GM12878 (cell line): Measurements from ENCODE around the gene CLCN2.

Experiments used
- ETV6 ChIP-seq, 2 experiments: fragments of 450-650 bp in 1 of 2; IDR thresholded peaks in 1 of 2; conservative IDR thresholded peaks in 1 of 2; 2 replicates each; pipeline ENCODE4 v1.6.1; 2014; ENCODE audit warnings: antibody characterized with exemption in 1 of 2, borderline replicate concordance in 1 of 2, low read depth in 1 of 2, mild to moderate bottlenecking in 1 of 2, moderate library complexity in 1 of 2
- EZH2 ChIP-seq: IDR thresholded peaks from 2 replicates; pipeline ENCODE4 v1.6.1; 2012; ENCODE audit warnings: low read depth, mild to moderate bottlenecking, control low read depth, inconsistent platforms, low read length, borderline replicate concordance; ENCODE audit not compliant: control insufficient read depth
- FOXM1 ChIP-seq: IDR thresholded peaks from 2 replicates; pipeline ENCODE4 v1.6.1; 2012; ENCODE audit warnings: low read depth, mild to moderate bottlenecking, inconsistent platforms, low read length, moderate library complexity
- JUND ChIP-seq: IDR thresholded peaks from 2 replicates; pipeline ENCODE4 v1.6.1; 2012; ENCODE audit warnings: low read depth, mild to moderate bottlenecking, low read length, improper control_type of control experiment, moderate library complexity
- NR2F1 ChIP-seq: fragments of 450-650 bp; conservative IDR thresholded peaks from 2 replicates; pipeline ENCODE4 v1.6.1; 2017; ENCODE audit warnings: mild to moderate bottlenecking
- POLR2A ChIP-seq: IDR thresholded peaks from 2 replicates; pipeline ENCODE4 v1.6.1; 2011; ENCODE audit warnings: low read depth, mild to moderate bottlenecking, low read length
- SMC3 ChIP-seq: IDR thresholded peaks from 2 replicates; pipeline ENCODE4 v1.6.1; 2011; ENCODE audit warnings: low read length, improper control_type of control experiment, borderline replicate concordance
- ZNF207 ChIP-seq: fragments of 450-650 bp; IDR thresholded peaks from 2 replicates; pipeline ENCODE4 v1.6.1; 2014; ENCODE audit warnings: antibody characterized with exemption, mild to moderate bottlenecking, borderline replicate concordance
- TF ChIP-seq, protein P1 (sequence below): IDR thresholded peaks from 2 replicates; pipeline ENCODE4 v1.6.1; 2012; ENCODE audit warnings: low read depth, low read length, improper control_type of control experiment
- TF ChIP-seq, protein P2 (sequence below): fragments of 450-650 bp; IDR thresholded peaks from 2 replicates; pipeline ENCODE4 v1.6.1; 2017; ENCODE audit warnings: mild to moderate bottlenecking
- TF ChIP-seq, protein P3 (sequence below): IDR thresholded peaks from 2 replicates; pipeline ENCODE4 v1.6.1; 2011; ENCODE audit warnings: low read depth, low read length, improper control_type of control experiment, borderline replicate concordance
- TF ChIP-seq, protein P4 (sequence below): IDR thresholded peaks from 2 replicates; pipeline ENCODE4 v1.6.1; 2012; ENCODE audit warnings: mild to moderate bottlenecking, low read depth, low read length
- TF ChIP-seq, protein P5 (sequence below): fragments of 450-650 bp; IDR thresholded peaks from 2 replicates; pipeline ENCODE4 v1.6.1; 2017; ENCODE audit warnings: mild to moderate bottlenecking, moderate library complexity

DNA sequence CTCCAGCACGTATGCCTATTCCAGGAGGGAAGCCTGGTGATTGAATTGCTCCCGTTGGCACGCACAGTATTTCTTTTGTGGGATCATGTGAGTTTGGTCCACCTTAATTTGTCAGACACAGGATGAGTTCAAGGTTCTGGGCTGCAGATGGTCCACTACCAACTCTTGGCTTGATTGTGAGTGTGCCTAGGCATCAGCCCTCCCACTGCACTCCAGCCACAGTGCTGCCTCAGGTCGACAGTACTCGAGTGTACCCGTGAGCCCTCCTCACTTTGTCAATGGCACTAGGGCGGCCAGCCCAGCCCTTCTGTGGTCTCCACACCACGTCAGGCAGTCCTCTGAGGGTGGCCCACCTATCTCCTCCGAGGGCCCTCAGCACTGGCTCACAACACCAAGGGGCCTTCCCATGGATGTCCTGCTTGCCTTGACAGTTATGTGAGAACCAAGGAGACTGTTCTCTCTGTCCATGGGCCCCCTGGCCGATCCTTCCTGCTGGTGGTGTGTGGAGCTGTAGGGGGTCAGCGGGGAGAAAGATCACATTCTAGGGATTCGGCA lies 48.6 kb upstream of the CLCN2 start:
- TF ChIP-seq, protein P1, sequence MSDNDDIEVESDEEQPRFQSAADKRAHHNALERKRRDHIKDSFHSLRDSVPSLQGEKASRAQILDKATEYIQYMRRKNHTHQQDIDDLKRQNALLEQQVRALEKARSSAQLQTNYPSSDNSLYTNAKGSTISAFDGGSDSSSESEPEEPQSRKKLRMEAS: no peak
- TF ChIP-seq, protein P2, sequence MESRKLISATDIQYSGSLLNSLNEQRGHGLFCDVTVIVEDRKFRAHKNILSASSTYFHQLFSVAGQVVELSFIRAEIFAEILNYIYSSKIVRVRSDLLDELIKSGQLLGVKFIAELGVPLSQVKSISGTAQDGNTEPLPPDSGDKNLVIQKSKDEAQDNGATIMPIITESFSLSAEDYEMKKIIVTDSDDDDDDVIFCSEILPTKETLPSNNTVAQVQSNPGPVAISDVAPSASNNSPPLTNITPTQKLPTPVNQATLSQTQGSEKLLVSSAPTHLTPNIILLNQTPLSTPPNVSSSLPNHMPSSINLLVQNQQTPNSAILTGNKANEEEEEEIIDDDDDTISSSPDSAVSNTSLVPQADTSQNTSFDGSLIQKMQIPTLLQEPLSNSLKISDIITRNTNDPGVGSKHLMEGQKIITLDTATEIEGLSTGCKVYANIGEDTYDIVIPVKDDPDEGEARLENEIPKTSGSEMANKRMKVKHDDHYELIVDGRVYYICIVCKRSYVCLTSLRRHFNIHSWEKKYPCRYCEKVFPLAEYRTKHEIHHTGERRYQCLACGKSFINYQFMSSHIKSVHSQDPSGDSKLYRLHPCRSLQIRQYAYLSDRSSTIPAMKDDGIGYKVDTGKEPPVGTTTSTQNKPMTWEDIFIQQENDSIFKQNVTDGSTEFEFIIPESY: no peak
- TF ChIP-seq NR2F1 (no peak), EZH2 (no peak), ZNF207 (no peak), SMC3 (no peak), JUND (no peak), POLR2A (no peak), FOXM1 (no peak), ETV6 (conservative IDR thresholded peaks at IDR 0.05 in 1 of 2, IDR thresholded peaks at IDR 0.05 in 1 of 2; ENCODE audit: borderline replicate concordance in 1 of 2, low read depth in 1 of 2) (no peak)
- TF ChIP-seq, protein P3, sequence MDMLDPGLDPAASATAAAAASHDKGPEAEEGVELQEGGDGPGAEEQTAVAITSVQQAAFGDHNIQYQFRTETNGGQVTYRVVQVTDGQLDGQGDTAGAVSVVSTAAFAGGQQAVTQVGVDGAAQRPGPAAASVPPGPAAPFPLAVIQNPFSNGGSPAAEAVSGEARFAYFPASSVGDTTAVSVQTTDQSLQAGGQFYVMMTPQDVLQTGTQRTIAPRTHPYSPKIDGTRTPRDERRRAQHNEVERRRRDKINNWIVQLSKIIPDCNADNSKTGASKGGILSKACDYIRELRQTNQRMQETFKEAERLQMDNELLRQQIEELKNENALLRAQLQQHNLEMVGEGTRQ: no peak
- TF ChIP-seq, protein P4, sequence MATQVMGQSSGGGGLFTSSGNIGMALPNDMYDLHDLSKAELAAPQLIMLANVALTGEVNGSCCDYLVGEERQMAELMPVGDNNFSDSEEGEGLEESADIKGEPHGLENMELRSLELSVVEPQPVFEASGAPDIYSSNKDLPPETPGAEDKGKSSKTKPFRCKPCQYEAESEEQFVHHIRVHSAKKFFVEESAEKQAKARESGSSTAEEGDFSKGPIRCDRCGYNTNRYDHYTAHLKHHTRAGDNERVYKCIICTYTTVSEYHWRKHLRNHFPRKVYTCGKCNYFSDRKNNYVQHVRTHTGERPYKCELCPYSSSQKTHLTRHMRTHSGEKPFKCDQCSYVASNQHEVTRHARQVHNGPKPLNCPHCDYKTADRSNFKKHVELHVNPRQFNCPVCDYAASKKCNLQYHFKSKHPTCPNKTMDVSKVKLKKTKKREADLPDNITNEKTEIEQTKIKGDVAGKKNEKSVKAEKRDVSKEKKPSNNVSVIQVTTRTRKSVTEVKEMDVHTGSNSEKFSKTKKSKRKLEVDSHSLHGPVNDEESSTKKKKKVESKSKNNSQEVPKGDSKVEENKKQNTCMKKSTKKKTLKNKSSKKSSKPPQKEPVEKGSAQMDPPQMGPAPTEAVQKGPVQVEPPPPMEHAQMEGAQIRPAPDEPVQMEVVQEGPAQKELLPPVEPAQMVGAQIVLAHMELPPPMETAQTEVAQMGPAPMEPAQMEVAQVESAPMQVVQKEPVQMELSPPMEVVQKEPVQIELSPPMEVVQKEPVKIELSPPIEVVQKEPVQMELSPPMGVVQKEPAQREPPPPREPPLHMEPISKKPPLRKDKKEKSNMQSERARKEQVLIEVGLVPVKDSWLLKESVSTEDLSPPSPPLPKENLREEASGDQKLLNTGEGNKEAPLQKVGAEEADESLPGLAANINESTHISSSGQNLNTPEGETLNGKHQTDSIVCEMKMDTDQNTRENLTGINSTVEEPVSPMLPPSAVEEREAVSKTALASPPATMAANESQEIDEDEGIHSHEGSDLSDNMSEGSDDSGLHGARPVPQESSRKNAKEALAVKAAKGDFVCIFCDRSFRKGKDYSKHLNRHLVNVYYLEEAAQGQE: no peak
- TF ChIP-seq, protein P5, sequence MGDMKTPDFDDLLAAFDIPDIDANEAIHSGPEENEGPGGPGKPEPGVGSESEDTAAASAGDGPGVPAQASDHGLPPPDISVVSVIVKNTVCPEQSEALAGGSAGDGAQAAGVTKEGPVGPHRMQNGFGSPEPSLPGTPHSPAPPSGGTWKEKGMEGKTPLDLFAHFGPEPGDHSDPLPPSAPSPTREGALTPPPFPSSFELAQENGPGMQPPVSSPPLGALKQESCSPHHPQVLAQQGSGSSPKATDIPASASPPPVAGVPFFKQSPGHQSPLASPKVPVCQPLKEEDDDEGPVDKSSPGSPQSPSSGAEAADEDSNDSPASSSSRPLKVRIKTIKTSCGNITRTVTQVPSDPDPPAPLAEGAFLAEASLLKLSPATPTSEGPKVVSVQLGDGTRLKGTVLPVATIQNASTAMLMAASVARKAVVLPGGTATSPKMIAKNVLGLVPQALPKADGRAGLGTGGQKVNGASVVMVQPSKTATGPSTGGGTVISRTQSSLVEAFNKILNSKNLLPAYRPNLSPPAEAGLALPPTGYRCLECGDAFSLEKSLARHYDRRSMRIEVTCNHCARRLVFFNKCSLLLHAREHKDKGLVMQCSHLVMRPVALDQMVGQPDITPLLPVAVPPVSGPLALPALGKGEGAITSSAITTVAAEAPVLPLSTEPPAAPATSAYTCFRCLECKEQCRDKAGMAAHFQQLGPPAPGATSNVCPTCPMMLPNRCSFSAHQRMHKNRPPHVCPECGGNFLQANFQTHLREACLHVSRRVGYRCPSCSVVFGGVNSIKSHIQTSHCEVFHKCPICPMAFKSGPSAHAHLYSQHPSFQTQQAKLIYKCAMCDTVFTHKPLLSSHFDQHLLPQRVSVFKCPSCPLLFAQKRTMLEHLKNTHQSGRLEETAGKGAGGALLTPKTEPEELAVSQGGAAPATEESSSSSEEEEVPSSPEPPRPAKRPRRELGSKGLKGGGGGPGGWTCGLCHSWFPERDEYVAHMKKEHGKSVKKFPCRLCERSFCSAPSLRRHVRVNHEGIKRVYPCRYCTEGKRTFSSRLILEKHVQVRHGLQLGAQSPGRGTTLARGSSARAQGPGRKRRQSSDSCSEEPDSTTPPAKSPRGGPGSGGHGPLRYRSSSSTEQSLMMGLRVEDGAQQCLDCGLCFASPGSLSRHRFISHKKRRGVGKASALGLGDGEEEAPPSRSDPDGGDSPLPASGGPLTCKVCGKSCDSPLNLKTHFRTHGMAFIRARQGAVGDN: no peak
